SJCRH30 (cell line): ENCODE measurements around the gene HS6ST3. TPM values are rescaled to one million over a fixed set of nuclear protein-coding genes. Genes with fewer than 3 reads are reported as not detected.
"Not testable (repeated sequence)": the region's sequence is repeated elsewhere in the genome, so short reads cannot be mapped to it uniquely, and the experiment has no call there.

Source experiments
- DNase-seq, 2 experiments: peaks; one replicate each; pipeline ENCODE4 v3.0.0-alpha.2; 2015 to 2020
- H3K27ac ChIP-seq: fragments of 250-450 bp; sonication (Bioruptor Pico); 2 replicates; pipeline ENCODE4 v1.5.1; 2020; ENCODE audit warnings: mild to moderate bottlenecking, moderate library complexity
- H3K27me3 ChIP-seq: fragments of 250-450 bp; sonication (Bioruptor Pico); 2 replicates; pipeline ENCODE4 v1.5.1; 2020; ENCODE audit warnings: mild to moderate bottlenecking, moderate library complexity
- H3K36me3 ChIP-seq: fragments of 250-450 bp; sonication (Bioruptor Pico); 2 replicates; pipeline ENCODE4 v1.5.1; 2020; ENCODE audit warnings: mild to moderate bottlenecking, moderate library complexity
- H3K4me1 ChIP-seq: fragments of 250-450 bp; sonication (Bioruptor Pico); 2 replicates; pipeline ENCODE4 v1.5.1; 2020; ENCODE audit warnings: mild to moderate bottlenecking, moderate library complexity
- H3K4me3 ChIP-seq: fragments of 250-450 bp; sonication (Bioruptor Pico); 2 replicates; pipeline ENCODE4 v1.5.1; 2020; ENCODE audit warnings: mild to moderate bottlenecking, moderate library complexity
- H3K9me3 ChIP-seq: fragments of 250-450 bp; sonication (Bioruptor Pico); replicated peaks from 2 replicates; pipeline ENCODE4 v1.5.1; 2020; ENCODE audit warnings: mild to moderate bottlenecking, moderate library complexity
- total RNA-seq: library from RNA; depleted of rRNA; stranded (reverse); fragments of >200 nt; shearing (Covaris generic); gene quantifications from 2 replicates; pipeline ENCODE4 v1.2.3, GENCODE V29; 2014

The HS6ST3 gene
- total RNA-seq, 1 experiment from 2014 or later: 0.02 TPM

DNA sequence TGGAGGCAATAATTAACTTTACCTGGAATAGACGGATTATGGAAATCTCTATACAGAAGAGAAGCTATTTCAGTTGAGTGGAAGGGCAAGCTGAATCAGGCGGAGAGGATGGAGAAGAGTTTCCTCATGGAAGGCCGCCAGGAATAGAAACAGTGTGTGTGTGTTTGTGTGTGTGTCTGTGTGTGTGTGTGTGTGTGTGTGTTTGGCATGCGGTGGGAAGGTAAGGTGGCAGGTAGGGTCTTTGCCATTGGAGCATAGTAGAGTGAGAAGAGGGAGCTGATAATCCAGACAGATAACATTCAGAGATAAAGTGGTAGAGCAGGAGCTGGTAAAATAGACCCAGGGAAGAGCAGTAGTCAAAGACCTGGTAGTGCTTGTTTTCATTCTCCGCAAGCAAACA is 9.2 kb upstream of the HS6ST3 start:
- H3K4me3 ChIP-seq: no peak overlapping the region
- no peaks in the 10 kb centered on the region for H3K36me3 ChIP-seq
- DNase-seq: no peak
- no peaks in the 10 kb centered on the region for H3K4me1 ChIP-seq
- H3K27ac ChIP-seq: no peak overlapping the region
- no peaks in the 10 kb centered on the region for H3K9me3 ChIP-seq
- no peaks in the 10 kb centered on the region for H3K27me3 ChIP-seq

DNA sequence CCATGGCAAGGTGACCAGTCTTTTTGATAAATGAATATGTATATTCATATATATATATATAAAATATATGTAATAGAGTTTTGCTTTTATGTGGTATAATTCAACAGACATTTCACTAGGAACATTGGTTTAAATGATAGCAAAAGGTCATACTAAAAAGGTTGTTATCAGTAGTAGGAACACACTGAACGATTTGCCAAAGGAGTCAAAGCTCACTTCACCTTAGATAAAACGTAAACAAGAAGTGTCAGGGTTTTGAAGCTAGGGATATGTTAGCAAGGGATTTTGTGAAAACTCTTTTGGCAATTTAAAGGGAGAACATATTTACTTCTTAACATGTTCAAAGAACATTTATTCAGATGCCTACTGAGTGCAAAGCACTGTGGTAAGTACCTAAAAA is 8.0 kb upstream of the HS6ST3 start:
- H3K27ac ChIP-seq: no peak overlapping the region
- DNase-seq: no peak
- no peaks in the 10 kb centered on the region for H3K36me3 ChIP-seq
- H3K4me1 ChIP-seq: no peaks in the 10 kb centered on the region
- H3K9me3 ChIP-seq: no peaks in the 10 kb centered on the region
- H3K27me3 ChIP-seq: no peaks in the 10 kb centered on the region
- no peak overlapping the region for H3K4me3 ChIP-seq

DNA sequence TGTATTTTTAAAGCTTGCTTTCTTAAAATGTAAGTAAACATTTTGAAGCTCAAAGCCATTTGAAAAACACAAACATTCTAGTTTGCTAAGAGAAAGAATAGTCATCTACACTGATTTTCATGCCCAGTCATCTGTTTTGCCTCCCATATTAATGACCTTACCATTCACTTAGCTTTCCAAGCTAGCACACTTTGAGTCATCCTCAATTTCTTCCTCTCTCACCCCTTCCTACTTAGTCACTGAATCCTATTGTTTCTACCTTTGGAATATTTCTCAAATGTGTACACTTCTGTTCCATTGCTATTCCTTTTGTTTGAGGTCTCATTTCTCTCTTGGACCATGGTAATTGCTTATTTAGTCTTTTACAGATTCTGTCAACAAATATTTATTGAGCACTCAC is 7.3 kb upstream of the HS6ST3 start:
- Histone ChIP-seq H3K36me3 (no peaks in the 10 kb centered on the region), H3K9me3 (no peaks in the 10 kb centered on the region), H3K27ac (no peak overlapping the region), H3K4me3 (no peak overlapping the region), H3K4me1 (no peaks in the 10 kb centered on the region), H3K27me3 (no peaks in the 10 kb centered on the region)
- DNase-seq: no peak

DNA sequence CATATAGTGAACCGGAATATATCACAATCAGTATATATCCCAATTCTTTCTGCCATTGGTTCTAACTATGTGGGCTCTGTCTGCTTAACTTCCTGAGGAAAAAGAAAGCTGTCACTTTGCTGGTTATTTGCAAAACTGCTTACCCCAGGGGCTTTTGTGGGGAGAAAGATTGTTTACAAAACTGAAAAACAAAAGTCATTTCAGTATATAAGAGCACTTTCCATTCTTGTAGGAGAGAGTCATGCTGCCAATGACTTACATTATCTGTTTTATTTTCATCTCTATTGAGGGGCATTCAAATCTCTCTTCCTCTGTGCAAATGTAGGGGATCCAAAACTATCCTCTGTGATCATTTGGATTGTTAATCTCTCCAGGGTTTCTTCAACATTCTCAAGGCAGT is 3.2 kb upstream of the HS6ST3 start:
- Histone ChIP-seq H3K36me3 (no peaks in the 10 kb centered on the region), H3K9me3 (no peaks in the 10 kb centered on the region), H3K27me3 (peaks cover 21% of the 10 kb centered on the region), H3K4me3 (no peak overlapping the region), H3K4me1 (no peaks in the 10 kb centered on the region), H3K27ac (no peak overlapping the region)
- no peak for DNase-seq

DNA sequence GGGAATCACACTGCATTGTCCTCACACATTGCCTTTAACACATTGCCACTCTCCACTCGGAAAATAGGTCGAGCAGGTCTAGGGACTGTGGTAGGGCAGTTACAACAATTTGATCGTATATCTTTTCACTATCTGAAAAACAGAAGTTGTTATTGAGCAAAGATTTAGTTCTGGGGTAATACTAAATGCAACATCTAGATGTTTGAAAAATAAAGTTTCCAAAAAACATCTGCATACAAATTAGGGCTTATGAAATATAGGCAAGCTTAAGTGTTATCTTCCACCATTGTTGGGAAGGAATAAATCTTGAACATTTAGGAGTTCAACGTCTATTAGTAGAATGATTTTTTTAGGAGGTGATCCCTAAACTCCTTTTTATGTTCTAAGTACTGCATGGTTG is 768 bp upstream of the HS6ST3 start:
- no peak overlapping the region for H3K27ac ChIP-seq
- H3K4me1 ChIP-seq: no peaks in the 10 kb centered on the region
- peaks cover 35% of the 10 kb centered on the region for H3K27me3 ChIP-seq
- H3K36me3 ChIP-seq: no peaks in the 10 kb centered on the region
- DNase-seq: no peak
- no peak overlapping the region for H3K4me3 ChIP-seq
- no peaks in the 10 kb centered on the region for H3K9me3 ChIP-seq

DNA sequence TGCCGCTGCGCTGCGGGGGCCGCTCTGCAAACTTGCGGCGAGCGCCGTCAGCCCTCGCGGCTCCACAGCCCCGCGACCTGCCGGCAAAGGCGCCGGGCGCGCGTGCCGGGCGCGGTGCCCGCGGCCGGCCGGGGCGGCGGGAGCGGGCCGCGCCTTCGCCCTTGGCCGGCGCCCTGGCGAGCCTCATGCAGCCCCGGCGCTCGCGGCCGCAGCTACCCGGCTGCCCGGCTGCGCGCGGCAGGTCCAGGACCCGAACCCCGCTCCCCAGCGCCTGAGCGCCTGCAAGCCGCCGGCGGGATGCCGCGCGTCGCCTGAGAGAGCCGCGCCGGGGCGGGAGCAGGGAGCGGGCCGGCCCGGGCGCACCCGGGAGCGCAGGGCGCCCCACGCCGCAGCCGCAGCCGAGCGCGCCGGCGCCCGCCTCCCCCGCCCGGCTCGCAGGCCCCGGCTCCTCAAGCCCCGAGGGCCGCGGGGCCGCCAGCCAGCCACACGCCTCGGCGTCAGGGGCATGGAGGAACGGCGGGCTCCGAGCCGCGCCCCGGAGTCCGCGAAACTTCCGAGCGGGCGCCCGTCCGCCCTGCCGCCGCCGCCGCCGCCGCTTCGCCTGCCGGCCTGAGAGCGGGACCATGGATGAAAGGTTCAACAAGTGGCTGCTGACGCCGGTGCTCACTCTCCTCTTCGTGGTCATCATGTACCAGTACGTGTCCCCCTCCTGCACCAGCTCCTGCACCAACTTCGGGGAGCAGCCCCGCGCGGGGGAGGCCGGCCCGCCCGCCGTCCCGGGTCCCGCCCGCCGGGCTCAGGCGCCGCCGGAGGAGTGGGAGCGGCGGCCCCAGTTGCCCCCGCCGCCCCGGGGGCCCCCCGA is 564 bp downstream of the HS6ST3 start:
- Histone ChIP-seq H3K36me3 (no peaks in the 10 kb centered on the region), H3K27ac (no peak overlapping the region), H3K9me3 (no peaks in the 10 kb centered on the region), H3K4me1 (no peaks in the 10 kb centered on the region), H3K4me3 (peak overlapping the region; percentile 63), H3K27me3 (peaks cover 35% of the 10 kb centered on the region)
- DNase-seq: peak; percentile 11 to 27

DNA sequence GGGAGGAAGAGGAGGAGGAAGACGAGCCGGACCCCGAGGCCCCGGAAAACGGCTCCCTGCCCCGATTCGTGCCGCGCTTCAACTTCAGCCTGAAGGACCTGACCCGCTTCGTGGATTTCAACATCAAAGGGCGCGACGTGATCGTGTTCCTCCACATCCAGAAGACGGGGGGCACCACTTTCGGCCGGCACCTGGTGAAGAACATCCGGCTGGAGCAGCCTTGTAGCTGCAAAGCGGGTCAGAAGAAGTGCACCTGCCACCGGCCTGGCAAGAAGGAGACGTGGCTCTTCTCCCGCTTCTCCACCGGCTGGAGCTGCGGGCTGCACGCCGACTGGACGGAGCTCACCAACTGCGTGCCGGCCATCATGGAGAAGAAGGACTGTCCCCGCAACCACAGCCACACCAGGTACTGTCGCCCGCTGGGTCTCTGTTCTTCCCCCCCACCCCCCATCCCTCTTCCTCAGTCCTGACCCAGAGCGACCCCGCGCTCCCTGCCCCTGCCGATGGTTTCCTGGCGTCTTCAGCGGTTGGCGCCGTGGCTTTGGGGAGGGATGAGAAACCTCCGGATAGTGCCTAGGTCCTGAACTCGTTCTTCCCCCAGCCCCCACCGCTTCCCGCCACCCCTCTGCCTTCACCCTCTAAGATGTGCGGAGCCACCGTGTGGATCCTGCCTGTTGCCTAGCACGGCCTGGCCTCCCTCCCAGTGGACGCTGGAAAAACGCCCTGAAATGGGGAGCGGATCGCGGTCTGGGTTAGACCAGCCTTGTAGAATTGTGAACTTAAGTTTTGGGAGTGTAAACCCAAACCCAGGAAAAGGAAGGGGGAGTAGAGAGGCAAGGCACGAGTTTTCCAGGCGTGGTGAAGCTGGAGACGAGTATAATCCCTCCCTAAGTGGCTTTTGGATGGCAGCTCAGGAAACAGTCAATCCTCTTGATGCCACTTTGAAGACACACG is 1.5 kb downstream of the HS6ST3 start:
- no peaks in the 10 kb centered on the region for H3K36me3 ChIP-seq
- H3K27me3 ChIP-seq: peaks cover 35% of the 10 kb centered on the region
- no peak overlapping the region for H3K27ac ChIP-seq
- no peaks in the 10 kb centered on the region for H3K9me3 ChIP-seq
- no peak overlapping the region for H3K4me3 ChIP-seq
- H3K4me1 ChIP-seq: no peaks in the 10 kb centered on the region
- DNase-seq: no peak

DNA sequence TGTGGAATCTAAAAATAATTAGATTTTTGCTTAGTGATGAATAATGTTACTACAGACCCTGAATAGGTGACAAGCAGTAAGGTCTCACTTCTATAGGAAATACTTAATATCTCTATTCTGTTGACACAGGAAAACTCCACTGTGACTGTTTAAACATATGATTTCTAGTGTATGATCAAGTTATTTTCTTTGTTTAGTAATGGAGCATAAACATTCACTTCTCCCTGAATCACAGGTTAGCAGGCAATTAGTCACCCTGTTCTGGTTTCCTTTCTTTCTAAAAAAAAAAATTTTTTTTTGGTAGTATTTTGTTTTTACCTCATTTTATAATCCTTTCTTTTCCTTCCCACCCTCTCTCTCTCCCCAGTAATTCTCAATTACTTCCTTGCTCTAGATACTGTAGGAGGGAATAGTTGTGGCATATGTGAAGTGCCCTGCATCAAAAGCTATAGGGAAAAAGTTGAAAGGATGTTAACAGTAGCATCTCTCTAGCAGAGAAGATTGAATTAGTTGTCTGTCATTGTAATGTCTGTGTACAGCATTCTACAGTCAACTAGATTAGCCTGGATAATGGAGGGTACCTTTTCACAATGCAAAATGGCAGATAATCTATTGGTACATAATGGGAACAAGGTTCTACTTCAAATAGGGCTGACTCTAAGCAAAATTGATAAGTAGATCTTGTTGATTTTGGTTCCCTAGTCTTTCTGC is 3.5 kb downstream of the HS6ST3 start:
- peaks cover 32% of the 10 kb centered on the region for H3K27me3 ChIP-seq
- H3K27ac ChIP-seq: no peak overlapping the region
- H3K4me3 ChIP-seq: no peak overlapping the region
- no peak for DNase-seq
- H3K36me3 ChIP-seq: no peaks in the 10 kb centered on the region
- H3K9me3 ChIP-seq: no peaks in the 10 kb centered on the region
- no peaks in the 10 kb centered on the region for H3K4me1 ChIP-seq

DNA sequence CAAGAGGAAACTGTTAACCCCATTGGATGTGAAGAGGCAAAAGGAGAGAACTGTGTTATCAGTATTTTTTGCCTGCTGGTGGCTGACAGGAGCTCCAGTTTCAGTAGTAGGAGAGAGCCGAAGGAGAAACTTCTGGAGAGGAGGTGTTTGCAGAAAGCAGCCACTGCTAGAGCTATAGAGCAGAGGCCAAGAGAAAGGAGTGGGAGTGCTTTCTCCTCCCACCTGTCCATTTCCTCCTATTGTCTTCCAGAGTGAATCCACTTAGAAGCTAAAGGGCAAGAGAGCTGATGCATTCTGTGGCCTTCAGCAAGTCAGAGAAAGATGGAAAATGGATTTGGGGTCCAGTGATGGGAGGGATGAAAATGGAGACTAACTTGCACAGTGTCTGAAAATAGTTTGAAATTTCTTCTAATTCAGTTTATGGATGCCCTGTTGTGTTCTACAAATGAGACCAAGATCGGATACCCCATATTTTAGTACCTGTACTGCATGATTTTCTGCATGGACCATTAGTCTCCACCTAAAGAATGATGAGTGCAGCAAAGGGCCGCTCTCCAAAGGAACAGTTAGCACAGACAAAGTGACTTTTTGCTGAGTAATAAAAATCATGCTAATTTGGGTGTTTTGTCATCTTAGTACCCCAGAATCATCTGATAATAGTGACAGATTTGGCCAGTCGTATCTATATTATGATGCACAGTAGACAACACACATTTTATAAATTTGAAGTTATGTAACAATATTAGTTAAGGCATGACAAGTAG is 10.7 kb downstream of the HS6ST3 start:
- H3K4me1 ChIP-seq: no peaks in the 10 kb centered on the region
- no peaks in the 10 kb centered on the region for H3K36me3 ChIP-seq
- no peak overlapping the region for H3K4me3 ChIP-seq
- no peak for DNase-seq
- no peaks in the 10 kb centered on the region for H3K27me3 ChIP-seq
- H3K9me3 ChIP-seq: no peaks in the 10 kb centered on the region
- no peak overlapping the region for H3K27ac ChIP-seq

DNA sequence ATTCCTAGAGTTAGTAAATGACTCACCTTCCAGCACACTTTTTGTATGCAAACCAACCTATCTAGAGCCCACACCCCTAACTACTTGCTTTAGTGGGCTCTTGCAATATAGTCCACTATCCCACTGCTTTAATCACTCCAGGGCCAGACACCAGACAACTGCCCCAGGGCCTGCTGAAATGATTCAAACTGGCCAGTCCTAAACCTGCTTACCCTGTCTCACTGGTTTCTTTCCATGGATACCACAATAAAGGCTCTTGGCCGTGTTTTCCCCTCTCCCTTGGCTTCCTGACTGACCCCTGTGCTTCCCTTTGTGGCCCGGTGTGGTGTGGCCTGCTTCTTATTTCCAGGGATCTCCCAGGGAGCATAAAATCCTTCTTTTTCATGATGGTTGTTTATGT is 14.6 kb downstream of the HS6ST3 start:
- no peak for DNase-seq
- Histone ChIP-seq H3K4me3 (no peak overlapping the region), H3K9me3 (no peaks in the 10 kb centered on the region; the same call in 1 of the 2 replicates), H3K27ac (no peak overlapping the region), H3K4me1 (no peaks in the 10 kb centered on the region), H3K36me3 (no peaks in the 10 kb centered on the region), H3K27me3 (no peaks in the 10 kb centered on the region)

DNA sequence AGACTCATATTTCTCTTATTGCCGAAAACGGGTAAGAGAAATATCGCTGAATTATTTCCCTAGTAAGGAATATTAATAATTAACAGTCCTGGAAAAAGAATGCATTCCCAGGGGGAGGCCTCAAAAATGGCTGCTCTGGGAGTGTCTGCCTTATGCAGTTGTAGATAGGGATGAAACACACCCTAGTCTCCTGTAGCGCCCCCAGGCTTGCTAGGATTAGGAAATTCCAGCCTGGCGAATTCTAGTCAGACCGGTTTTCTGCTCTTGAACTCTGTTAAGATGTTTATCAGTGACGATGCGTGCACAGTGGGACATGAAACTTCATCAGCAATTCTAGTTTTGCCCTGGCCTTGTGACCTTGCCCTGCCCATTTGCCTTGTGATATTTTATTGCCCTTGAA is 18.2 kb downstream of the HS6ST3 start:
- not testable (repeated sequence) for DNase-seq, H3K4me3 ChIP-seq, H3K27ac ChIP-seq, H3K36me3 ChIP-seq, H3K9me3 ChIP-seq, H3K27me3 ChIP-seq, H3K4me1 ChIP-seq

DNA sequence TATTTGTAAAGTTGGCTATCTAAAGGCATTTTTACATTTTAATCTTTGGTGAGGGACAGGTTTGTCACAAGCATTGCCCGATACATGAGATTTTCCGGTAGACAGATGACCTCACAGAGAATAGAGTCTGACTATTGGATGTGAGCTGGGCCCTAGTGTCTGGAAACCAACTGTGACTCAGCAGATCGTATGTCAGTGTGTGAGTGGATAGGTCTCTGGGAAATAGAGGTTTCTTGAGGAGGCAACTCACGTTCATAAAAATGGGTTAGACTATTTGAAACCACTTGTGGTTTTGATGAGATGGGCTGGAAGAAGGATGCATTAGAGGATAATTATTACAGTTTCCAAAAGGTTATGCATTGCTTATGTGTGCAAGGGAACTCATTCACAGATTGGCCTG is 19.2 kb downstream of the HS6ST3 start:
- H3K27me3 ChIP-seq: no peaks in the 10 kb centered on the region
- H3K36me3 ChIP-seq: no peaks in the 10 kb centered on the region
- H3K4me3 ChIP-seq: no peak overlapping the region
- H3K9me3 ChIP-seq: no peaks in the 10 kb centered on the region; the same call in 1 of the 2 replicates
- H3K4me1 ChIP-seq: no peaks in the 10 kb centered on the region
- DNase-seq: no peak
- H3K27ac ChIP-seq: no peak overlapping the region

DNA sequence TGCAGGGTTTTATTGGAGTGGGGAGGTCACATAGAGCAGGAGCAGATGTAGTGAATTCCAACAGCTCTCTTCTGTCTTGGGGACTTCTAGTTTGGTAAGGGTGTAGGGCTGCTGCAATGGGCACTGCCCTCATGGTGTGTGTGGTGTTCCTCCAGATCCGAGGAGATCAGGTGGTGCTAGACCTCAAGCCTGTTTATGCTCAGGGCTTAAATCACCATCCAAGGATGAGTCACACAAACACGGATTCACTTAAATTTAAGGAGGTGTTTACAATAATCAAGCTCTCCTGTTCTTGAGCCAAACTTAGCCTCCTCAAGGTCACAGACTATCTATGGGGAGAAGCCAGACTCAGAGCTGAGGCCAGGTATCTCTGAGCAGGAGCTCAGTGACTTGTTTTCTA is 23.0 kb downstream of the HS6ST3 start:
- Histone ChIP-seq H3K4me3 (no peak overlapping the region), H3K9me3 (no peaks in the 10 kb centered on the region; the same call in 1 of the 2 replicates), H3K4me1 (no peaks in the 10 kb centered on the region), H3K27ac (no peak overlapping the region), H3K27me3 (no peaks in the 10 kb centered on the region), H3K36me3 (no peaks in the 10 kb centered on the region)
- no peak for DNase-seq

DNA sequence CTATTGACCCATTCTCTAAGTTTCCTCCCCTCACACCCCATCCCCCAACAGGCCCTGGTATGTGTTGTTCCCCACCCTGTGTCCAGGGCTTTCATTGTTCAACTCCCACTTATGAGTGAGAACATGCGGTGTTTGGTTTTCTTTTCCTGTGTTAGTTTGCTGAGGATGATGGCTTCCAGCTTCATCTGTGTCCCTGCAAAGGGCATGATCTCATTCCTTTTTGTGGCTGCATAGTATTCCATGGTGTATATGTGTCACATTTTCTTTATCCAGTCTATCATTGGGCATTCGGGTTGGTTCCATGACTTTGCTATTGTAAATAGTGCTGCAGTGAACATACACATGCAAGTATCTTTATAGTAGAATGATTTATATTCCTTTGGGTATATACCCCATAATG is 25.5 kb downstream of the HS6ST3 start:
- H3K9me3 ChIP-seq, H3K27me3 ChIP-seq, DNase-seq, H3K4me3 ChIP-seq, H3K27ac ChIP-seq, H3K4me1 ChIP-seq, H3K36me3 ChIP-seq: not testable (repeated sequence)
